Measurements from ENCODE around the gene MEX3D.

- TF ChIP-seq SPI1 (IDR thresholded peaks at IDR 0.05; ENCODE audit: low read depth, low read length) (no peak), POLR2A (IDR thresholded peaks at IDR 0.05; ENCODE audit: low read depth, low read length) (no peak), POLR2AphosphoS5 (IDR thresholded peaks at IDR 0.05; ENCODE audit: low read depth, low read length) (no peak), TAF1 (IDR thresholded peaks at IDR 0.05; ENCODE audit: low read depth, low read length) (no peak)
Measured at GRCh38 chr19:1580382-1580781, 12.3 kb upstream of the MEX3D start.
